DOHH2 (cell line): ENCODE results near the gene CUL9.

ENCODE experiments used
- H3F3A ChIP-seq: fragments of 200-600 bp; sonication (generic), shearing (Covaris generic); 2 replicates; pipeline ENCODE4 v1.6.0; 2016; ENCODE audit warnings: antibody characterized with exemption, mild to moderate bottlenecking; ENCODE audit not compliant: control insufficient read depth, insufficient read depth
- H3K27ac ChIP-seq: fragments of 200-600 bp; sonication (generic); 2 replicates; pipeline ENCODE4 v1.5.1; 2014; ENCODE audit warnings: low read depth, mild to moderate bottlenecking, low read length, moderate library complexity
- H3K27me3 ChIP-seq: fragments of 200-600 bp; sonication (generic); 2 replicates; pipeline ENCODE4 v1.6.1; 2014; ENCODE audit warnings: mild to moderate bottlenecking, low read length, mixed read lengths; ENCODE audit not compliant: control insufficient read depth
- H3K36me3 ChIP-seq: fragments of 200-600 bp; sonication (generic); 2 replicates; pipeline ENCODE4 v1.6.1; 2014; ENCODE audit warnings: mild to moderate bottlenecking, low read length, moderate library complexity, mixed read lengths; ENCODE audit not compliant: control insufficient read depth
- H3K4me1 ChIP-seq: fragments of 200-600 bp; sonication (generic); 2 replicates; pipeline ENCODE4 v1.6.1; 2014; ENCODE audit warnings: mild to moderate bottlenecking, low read length, mixed read lengths; ENCODE audit not compliant: control insufficient read depth
- H3K4me2 ChIP-seq: fragments of 200-600 bp; sonication (generic); 2 replicates; pipeline ENCODE4 v1.6.0; 2014; ENCODE audit warnings: mild to moderate bottlenecking, low read length, moderate library complexity
- H3K4me3 ChIP-seq: fragments of 200-600 bp; sonication (generic); 2 replicates; pipeline ENCODE4 v1.5.1; 2014; ENCODE audit warnings: mild to moderate bottlenecking, low read length, mixed read lengths
- H3K79me2 ChIP-seq: fragments of 200-600 bp; sonication (generic); 2 replicates; pipeline ENCODE4 v1.6.1; 2014; ENCODE audit warnings: mild to moderate bottlenecking, low read length, mixed read lengths; ENCODE audit not compliant: control insufficient read depth
- H3K9me2 ChIP-seq: fragments of 200-600 bp; sonication (generic); replicated peaks from 2 replicates; pipeline ENCODE4 v1.6.1; 2014; ENCODE audit warnings: mild to moderate bottlenecking, low read length, mixed read lengths; ENCODE audit not compliant: control insufficient read depth
- H3K9me3 ChIP-seq: fragments of 200-600 bp; sonication (generic); 2 replicates; pipeline ENCODE4 v1.6.1; 2014; ENCODE audit warnings: antibody characterized with exemption, low read length, mixed read lengths; ENCODE audit not compliant: control insufficient read depth, insufficient read depth
- H4K20me1 ChIP-seq: fragments of 200-600 bp; sonication (generic); 2 replicates; pipeline ENCODE4 v1.6.0; 2014; ENCODE audit warnings: low read depth, mild to moderate bottlenecking, antibody characterized with exemption, low read length, moderate library complexity; ENCODE audit not compliant: control insufficient read depth, insufficient read depth
- CTCF ChIP-seq: fragments of 200-600 bp; sonication (generic); IDR thresholded peaks from one replicate; pipeline ENCODE4 v1.5.1; 2014; ENCODE audit warnings: antibody characterized with exemption, mild to moderate bottlenecking, low read depth, low read length; ENCODE audit not compliant: poor library complexity, severe bottlenecking
- EZH2phosphoT487 ChIP-seq: fragments of 200-600 bp; sonication (generic); IDR thresholded peaks from 2 replicates; pipeline ENCODE4 v1.6.1; 2017; ENCODE audit warnings: borderline replicate concordance, mild to moderate bottlenecking, antibody characterized with exemption, low read length, moderate library complexity, mixed read lengths

The CUL9 gene

GRCh38 chr6:43184268-43184985 lies 2.4 kb downstream of the CUL9 start:
- Histone ChIP-seq H3F3A (peaks cover 15% of the 10 kb centered on the region), H3K79me2 (peaks cover 20% of the 10 kb centered on the region), H3K9me2 (no peaks in the 10 kb centered on the region), H4K20me1 (no peaks in the 10 kb centered on the region), H3K4me3 (no peak overlapping the region), H3K4me1 (peaks cover 21% of the 10 kb centered on the region), H3K27ac (no peak overlapping the region), H3K27me3 (no peaks in the 10 kb centered on the region), H3K9me3 (no peaks in the 10 kb centered on the region), H3K36me3 (peaks cover 54% of the 10 kb centered on the region), H3K4me2 (no peak overlapping the region)
- TF ChIP-seq EZH2phosphoT487, result no peak
- TF ChIP-seq CTCF, result no peak

- no peak overlapping the region for H3K27ac ChIP-seq
- TF ChIP-seq CTCF (no peak), EZH2phosphoT487 (no peak)
- no peak overlapping the region for H3K4me3 ChIP-seq
- H3K27me3 ChIP-seq, result no peaks in the 10 kb centered on the region
- no peaks in the 10 kb centered on the region for H3K9me3 ChIP-seq
- H3K79me2 ChIP-seq, result peaks cover 20% of the 10 kb centered on the region
- H3K4me2 ChIP-seq, result no peak overlapping the region
- H3K9me2 ChIP-seq, result no peaks in the 10 kb centered on the region
- H4K20me1 ChIP-seq, result no peaks in the 10 kb centered on the region
- peaks cover 56% of the 10 kb centered on the region for H3K36me3 ChIP-seq
- H3K4me1 ChIP-seq, result peaks cover 21% of the 10 kb centered on the region
- peaks cover 12% of the 10 kb centered on the region for H3F3A ChIP-seq
These were observed 3.5 kb downstream of the CUL9 start for GRCh38 chr6:43185391-43185985.

- Histone ChIP-seq H3K27me3 (no peaks in the 10 kb centered on the region), H3K27ac (no peak overlapping the region), H3K36me3 (peaks cover 56% of the 10 kb centered on the region), H4K20me1 (no peaks in the 10 kb centered on the region), H3F3A (peaks cover 7% of the 10 kb centered on the region), H3K4me1 (peaks cover 20% of the 10 kb centered on the region), H3K9me2 (no peaks in the 10 kb centered on the region), H3K4me2 (no peak overlapping the region), H3K4me3 (no peak overlapping the region), H3K79me2 (peaks cover 20% of the 10 kb centered on the region), H3K9me3 (no peaks in the 10 kb centered on the region)
- TF ChIP-seq CTCF (no peak), EZH2phosphoT487 (no peak)
These were observed 4.0 kb downstream of the CUL9 start for GRCh38 chr6:43186019-43186418.
